ENCODE results near the gene UPK3BL2.
"Not testable (repeated sequence)": the region's sequence is repeated elsewhere in the genome, so short reads cannot be mapped to it uniquely, and the experiment has no call there.

The UPK3BL2 gene

DNA sequence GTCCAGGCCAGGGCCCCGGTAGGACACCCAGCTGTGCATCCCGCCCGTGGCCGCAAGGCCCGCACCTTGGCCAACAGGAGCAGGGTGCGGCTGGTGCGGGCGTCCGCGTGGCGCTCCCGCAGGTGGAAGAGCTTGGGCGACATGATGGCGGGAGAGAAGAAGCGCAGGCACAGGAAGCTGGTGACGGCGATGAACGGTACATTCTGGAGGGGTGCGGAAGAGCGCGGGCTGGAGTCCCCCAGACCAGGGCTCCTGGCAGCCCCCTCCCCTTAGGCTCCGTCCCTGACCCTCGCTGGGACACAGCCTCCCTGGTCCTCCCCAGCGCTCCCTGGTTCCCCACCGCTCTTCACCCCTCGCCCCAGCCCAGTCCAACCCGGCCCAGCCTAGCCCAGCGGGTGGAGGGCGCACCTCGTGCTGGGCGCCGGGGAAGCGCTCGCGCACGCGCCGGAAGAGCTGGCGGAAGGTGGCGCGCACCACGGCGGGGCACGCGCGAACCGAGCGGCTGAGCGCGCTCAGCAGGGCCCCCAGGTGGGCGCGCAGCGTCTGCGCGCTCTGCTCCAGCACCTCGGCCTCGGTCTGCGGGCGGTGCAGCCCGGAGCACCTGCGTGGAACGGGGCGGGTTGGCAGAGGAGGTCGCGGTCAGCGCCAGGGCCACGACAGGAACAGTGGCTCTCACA lies 48.9 kb downstream of the UPK3BL2 start:
- not testable (repeated sequence) for H3K4me1 ChIP-seq (ENCODE audit: control insufficient read depth, low read length); H3K27me3 ChIP-seq (ENCODE audit: control insufficient read depth, low read length); H3F3A ChIP-seq (ENCODE audit: control insufficient read depth, insufficient read depth); H3K9me3 ChIP-seq (ENCODE audit: control insufficient read depth, insufficient read depth, low read length); H3K27ac ChIP-seq (ENCODE audit: low read depth, low read length); H3K4me3 ChIP-seq (ENCODE audit: low read length); H3K79me2 ChIP-seq (ENCODE audit: control insufficient read depth, low read length); H3K9me2 ChIP-seq (replicated peaks; ENCODE audit: control insufficient read depth, low read length); H4K20me1 ChIP-seq (ENCODE audit: control insufficient read depth, insufficient read depth, low read depth, low read length); H3K36me3 ChIP-seq (ENCODE audit: control insufficient read depth, low read length); H3K4me2 ChIP-seq (ENCODE audit: low read length)

DNA sequence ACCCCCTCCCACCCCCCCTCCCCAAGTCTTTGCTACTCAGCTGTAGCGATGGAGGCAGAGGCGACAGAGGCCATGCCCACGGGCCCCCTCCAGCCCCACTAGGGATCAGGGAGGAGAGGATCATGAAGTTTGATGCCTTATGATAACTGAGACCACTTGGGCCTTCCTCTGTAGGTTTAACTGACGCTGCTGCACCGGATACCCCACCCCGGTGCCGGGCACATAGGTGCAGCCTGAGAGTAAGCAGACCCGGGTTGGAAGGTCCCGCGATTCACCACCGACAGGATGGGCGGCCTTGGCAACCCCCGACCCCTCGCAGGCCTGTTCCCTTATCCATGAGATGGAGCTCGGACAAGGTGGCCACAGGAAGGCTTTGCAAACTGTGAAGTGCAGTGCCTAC lies 49.5 kb downstream of the UPK3BL2 start:
- H3K36me3 ChIP-seq (ENCODE audit: control insufficient read depth, low read length); H3F3A ChIP-seq (ENCODE audit: control insufficient read depth, insufficient read depth); H3K4me1 ChIP-seq (ENCODE audit: control insufficient read depth, low read length); H3K27ac ChIP-seq (ENCODE audit: low read depth, low read length); H3K79me2 ChIP-seq (ENCODE audit: control insufficient read depth, low read length); H3K9me2 ChIP-seq (replicated peaks; ENCODE audit: control insufficient read depth, low read length); H3K4me2 ChIP-seq (ENCODE audit: low read length); H3K27me3 ChIP-seq (ENCODE audit: control insufficient read depth, low read length); H4K20me1 ChIP-seq (ENCODE audit: control insufficient read depth, insufficient read depth, low read depth, low read length); H3K4me3 ChIP-seq (ENCODE audit: low read length); H3K9me3 ChIP-seq (ENCODE audit: control insufficient read depth, insufficient read depth, low read length): not testable (repeated sequence)

GRCh38 chr7:102493220-102493935 lies 50.1 kb downstream of the UPK3BL2 start:
- H4K20me1 ChIP-seq (ENCODE audit: control insufficient read depth, insufficient read depth, low read depth, low read length); H3K36me3 ChIP-seq (ENCODE audit: control insufficient read depth, low read length); H3K4me1 ChIP-seq (ENCODE audit: control insufficient read depth, low read length); H3K4me2 ChIP-seq (ENCODE audit: low read length); H3K9me2 ChIP-seq (replicated peaks; ENCODE audit: control insufficient read depth, low read length); H3K27ac ChIP-seq (ENCODE audit: low read depth, low read length); H3F3A ChIP-seq (ENCODE audit: control insufficient read depth, insufficient read depth); H3K4me3 ChIP-seq (ENCODE audit: low read length); H3K9me3 ChIP-seq (ENCODE audit: control insufficient read depth, insufficient read depth, low read length); H3K27me3 ChIP-seq (ENCODE audit: control insufficient read depth, low read length); H3K79me2 ChIP-seq (ENCODE audit: control insufficient read depth, low read length): not testable (repeated sequence)

- not testable (repeated sequence) for H4K20me1 ChIP-seq (ENCODE audit: control insufficient read depth, insufficient read depth, low read depth, low read length); H3K9me3 ChIP-seq (ENCODE audit: control insufficient read depth, insufficient read depth, low read length); H3K27ac ChIP-seq (ENCODE audit: low read depth, low read length); H3K79me2 ChIP-seq (ENCODE audit: control insufficient read depth, low read length); H3K9me2 ChIP-seq (replicated peaks; ENCODE audit: control insufficient read depth, low read length); H3K4me1 ChIP-seq (ENCODE audit: control insufficient read depth, low read length); H3K4me2 ChIP-seq (ENCODE audit: low read length); H3F3A ChIP-seq (ENCODE audit: control insufficient read depth, insufficient read depth); H3K4me3 ChIP-seq (ENCODE audit: low read length); H3K36me3 ChIP-seq (ENCODE audit: control insufficient read depth, low read length); H3K27me3 ChIP-seq (ENCODE audit: control insufficient read depth, low read length)
Measured at GRCh38 chr7:102490529-102491075, 52.9 kb downstream of the UPK3BL2 start.
